Adipose tissue (tissue), 3 donors: ENCODE measurements around the gene NLRP6. TPM values are rescaled to one million over a fixed set of nuclear protein-coding genes. Genes with fewer than 3 reads are reported as not detected.

ENCODE experiments used
- H3K27ac ChIP-seq: one replicate; pipeline ENCODE4 v1.5.1; 2013; ENCODE audit warnings: low read depth, low read length
- WGBS, 3 donors: extraction: QIAGEN DNeasy Blood & Tissue Kit; methylation state at CpG; one replicate each; pipeline ENCODE4 v1.1.7; 2013; 5-methylcytosine and 5-hydroxymethylcytosine counted together
- polyA plus RNA-seq, 3 donors: library from polyadenylated mRNA; stranded (reverse); fragments of 200-250 nt; gene quantifications; one replicate each; pipeline ENCODE4 v1.2.3, GENCODE V29; 2013
- donor health status: healthy with polysubstance abuse.
- donor health status: Bipolar disorder and iron deficiency.
- donor health status: healthy.

Gene NLRP6
- polyA plus RNA-seq, 3 donors: 0.22 to 0.54 (median 0.43) TPM

DNA sequence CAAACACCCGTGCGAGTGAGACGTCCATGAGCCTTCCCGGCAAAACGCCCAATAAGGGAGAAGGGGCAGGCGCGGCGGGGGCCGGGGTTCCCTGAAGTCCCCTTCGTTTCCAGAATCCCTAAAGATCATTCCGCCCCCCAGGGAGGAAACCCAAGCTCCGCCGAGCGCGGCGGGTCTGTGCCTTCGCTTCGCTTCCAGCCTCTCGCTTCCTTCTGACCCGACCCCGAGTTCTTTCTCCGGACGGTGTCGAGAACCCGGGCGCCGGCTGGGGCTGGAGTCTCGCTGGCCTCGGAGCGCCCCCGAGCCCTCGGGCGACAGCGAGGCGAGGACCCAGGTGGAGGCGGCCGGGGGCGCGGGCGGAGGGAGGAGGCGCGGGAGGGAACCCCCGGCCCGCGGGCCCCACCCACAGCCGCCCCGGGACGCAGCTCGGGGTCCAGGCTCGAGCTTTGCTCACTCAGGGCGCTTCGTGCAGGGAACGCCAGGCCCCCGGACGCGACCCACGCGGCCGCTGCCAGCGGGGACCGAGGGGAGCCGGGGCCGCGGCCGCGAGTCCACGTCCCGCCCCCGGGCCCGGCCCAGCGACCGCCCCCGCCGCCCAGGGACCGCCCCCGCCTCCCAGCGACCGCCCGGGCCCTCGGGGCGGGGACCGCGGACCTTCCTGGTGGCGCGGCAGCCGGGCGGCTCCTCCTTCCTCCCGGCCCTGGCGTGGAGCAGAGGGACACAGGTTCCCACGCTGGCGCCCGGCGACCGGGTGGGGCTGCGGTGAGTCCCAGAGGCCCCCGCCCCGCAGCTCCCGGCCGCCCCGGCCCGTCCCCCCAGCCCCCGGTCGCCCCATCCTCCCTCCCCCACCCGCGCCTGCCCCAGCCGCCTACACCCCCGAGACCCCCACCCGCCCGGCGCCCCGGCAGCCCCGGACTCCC is 10.5 kb downstream of the NLRP6 start, which contains the start of gene PGGHG:
PGGHG (plus strand) TSS at position 649 of the 920 bp plus-strand sequence. CDS start 691 bp downstream, outside the sequence.
- 0 to 1% (median 1%) methylated on average over 57 to 104 of the region's 112 CpGs for WGBS, 3 donors

DNA sequence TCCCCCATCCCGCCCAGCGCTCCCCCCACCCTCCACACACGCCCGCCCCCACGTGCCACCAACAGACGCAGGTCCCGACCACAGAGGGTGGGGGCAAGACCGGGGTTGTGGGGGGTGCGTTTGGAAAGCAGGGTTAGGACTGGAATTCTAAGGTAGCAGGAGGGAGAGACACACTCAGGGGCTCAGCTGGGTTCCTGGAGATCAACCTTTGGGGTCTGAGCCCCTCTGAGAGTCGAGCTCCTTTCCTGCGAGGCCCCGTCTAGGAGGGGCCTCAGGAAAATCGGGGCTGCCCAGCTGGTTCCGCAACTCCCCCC is 11.1 kb downstream of the NLRP6 start:
- WGBS, 3 donors: 15 to 25% (median 19%) methylated on average over 12 to 14 of the region's 14 CpGs
- no peak overlapping the region for H3K27ac ChIP-seq

More for the DNA sequence above, 10.5 kb downstream of the NLRP6 start, which contains the start of gene PGGHG:
- H3K27ac ChIP-seq: no peak within 1 kb of the TSS

DNA sequence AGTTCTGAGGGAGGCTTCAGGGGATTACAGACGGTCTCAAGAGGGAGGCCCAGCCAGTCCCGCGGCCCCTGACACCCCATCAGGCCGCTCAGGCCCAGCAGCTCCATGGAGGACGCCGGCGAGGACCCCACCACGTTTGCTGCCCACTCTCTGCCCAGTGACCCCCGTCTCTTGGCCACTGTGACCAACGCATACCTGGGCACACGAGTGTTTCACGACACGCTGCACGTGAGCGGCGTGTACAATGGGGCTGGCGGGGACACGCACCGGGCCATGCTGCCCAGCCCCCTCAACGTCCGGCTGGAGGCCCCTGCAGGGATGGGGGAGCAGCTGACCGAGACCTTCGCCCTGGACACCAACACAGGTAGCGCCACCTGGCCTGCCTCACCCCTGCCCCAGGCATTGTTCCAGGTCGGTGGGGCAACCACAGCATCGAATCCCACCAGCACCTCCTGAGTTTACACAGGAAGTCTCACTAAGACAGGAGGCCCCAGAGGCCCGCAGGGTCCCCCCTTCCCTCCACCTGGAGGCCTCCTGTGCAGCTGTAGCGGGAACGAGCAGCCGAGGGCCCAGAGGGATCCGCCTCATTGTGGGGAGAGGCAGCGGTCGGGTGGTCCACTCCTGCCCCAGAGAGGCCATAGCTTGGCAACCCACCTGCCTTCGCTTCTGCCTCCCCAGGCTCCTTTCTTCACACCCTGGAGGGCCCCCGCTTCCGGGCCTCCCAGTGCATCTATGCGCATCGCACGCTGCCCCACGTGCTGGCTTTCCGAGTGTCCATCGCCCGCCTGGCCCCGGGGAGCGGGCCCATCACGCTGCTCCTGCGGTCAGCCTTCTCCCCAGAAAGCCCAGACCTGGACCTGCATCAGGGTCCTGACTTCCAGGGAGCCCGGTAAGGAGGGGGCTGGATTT is 11.8 kb downstream of the NLRP6 start:
- WGBS, 3 donors: 84 to 90% (median 87%) methylated on average over 47 to 48 of the region's 48 CpGs
- no peak overlapping the region for H3K27ac ChIP-seq

DNA sequence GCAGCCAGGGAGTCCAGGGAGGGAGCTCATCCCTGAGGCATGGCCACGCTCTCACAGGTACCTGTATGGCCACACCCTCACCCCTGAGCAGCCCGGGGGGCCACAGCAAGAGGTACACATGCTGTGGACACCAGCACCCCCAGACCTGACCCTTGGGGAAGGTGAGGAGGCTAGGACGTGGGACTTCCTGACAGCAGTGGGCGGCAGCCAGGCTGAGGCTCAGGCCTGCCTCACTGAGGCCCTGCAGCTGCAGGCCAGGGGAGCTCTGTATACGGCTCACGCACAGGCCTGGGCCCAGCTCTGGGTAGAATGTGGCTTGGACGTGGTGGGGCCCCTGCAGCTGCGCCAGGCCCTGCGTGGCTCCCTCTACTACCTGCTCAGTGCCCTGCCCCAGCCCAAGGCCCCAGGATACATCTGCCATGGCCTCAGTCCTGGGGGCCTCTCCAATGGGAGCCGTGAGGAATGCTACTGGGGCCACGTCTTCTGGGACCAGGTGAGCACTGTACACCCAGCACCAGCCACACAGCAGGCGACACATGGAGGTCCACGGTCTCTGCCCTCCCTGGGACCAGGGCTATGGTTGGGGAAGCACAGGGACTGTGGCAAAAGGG is 12.5 kb downstream of the NLRP6 start:
- H3K27ac ChIP-seq: no peak overlapping the region
- WGBS, 3 donors: 90 to 91% (median 91%) methylated on average over 13 of the region's 13 CpGs

DNA sequence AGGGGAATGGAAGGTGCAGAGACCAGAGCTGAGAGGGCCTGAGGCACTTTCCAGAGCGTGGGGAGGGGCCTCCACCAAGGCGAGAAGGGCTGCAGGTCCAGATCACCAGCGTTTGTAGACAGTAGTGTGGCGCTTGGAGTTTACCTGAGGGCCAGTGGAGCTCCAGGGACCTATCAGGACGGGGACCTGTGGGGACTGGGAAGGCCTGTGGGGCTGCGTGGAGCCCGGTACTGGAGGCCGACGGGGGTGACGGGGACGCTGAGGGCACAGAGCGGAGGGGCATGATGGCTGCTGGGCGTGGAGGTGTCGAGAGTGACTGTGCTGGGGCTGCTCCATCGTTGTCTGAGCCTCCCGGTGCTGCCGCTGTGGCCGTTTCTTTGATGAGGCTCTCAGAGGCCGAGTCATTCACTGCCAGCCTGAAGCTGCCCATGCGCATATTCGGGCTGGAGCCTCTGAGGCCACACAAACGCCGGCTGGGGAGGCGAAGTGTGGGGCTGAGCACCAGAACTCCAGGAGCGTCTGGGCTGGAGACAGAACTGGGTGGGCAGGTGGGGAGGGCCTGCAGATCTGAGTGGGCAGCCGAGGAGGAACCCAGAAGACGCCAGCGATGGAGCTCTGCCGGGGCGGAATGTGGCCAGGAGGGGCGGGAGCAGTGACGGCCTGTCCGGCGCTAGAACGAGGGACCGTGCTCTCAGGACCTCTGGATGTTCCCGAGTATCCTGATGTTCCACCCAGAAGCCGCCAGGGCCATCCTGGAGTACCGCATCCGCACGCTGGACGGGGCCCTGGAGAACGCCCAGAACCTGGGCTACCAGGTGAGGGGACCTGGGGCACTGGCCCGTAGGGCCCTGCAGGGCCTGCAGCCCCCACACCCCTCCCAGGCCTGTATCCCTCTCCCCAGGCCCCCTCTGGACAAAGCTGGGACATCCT is 13.3 kb downstream of the NLRP6 start:
- 89 to 94% (median 91%) methylated on average over 39 to 44 of the region's 44 CpGs for WGBS, 3 donors
- H3K27ac ChIP-seq: no peak overlapping the region

DNA sequence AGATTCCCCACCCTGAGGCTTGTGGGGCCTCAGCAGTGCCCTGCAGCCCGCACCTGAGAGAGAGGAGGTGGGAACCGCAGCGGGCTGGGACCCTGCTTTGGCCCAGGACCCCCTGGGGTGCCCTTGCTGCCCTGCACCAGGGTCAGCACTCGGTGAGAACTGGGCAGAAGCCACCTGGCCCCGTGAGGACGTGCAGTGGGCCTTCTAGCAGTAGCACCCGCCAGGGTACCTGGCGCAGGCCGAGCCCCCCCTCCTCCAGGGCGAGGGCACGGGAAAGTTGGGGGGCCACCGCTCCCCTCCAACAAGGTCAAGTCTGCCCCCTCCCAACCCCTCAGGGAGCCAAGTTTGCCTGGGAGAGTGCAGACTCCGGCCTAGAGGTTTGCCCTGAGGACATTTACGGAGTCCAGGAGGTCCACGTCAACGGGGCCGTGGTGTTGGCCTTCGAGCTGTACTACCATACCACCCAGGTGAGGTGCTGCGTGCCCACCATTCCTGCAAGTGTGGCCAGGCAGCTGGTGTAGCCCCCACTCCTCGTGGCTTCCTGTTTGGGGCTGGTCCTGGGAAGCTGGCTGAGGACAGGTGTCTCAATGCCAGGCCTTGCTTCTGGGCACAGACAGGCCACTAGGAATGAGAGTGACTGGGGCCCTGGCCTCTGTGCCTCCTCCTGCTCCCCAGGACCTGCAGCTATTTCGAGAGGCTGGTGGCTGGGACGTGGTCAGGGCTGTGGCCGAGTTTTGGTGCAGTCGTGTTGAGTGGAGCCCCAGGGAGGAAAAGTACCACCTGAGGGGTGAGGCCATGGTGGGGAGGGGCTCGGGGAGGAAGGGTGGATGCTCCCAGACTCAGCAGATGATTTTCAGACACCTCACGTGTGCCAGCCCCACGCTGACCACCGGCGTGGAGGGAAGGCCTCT is 14.3 kb downstream of the NLRP6 start:
- H3K27ac ChIP-seq: no peak overlapping the region
- WGBS, 3 donors: 91 to 94% (median 92%) methylated on average over 27 to 29 of the region's 29 CpGs

DNA sequence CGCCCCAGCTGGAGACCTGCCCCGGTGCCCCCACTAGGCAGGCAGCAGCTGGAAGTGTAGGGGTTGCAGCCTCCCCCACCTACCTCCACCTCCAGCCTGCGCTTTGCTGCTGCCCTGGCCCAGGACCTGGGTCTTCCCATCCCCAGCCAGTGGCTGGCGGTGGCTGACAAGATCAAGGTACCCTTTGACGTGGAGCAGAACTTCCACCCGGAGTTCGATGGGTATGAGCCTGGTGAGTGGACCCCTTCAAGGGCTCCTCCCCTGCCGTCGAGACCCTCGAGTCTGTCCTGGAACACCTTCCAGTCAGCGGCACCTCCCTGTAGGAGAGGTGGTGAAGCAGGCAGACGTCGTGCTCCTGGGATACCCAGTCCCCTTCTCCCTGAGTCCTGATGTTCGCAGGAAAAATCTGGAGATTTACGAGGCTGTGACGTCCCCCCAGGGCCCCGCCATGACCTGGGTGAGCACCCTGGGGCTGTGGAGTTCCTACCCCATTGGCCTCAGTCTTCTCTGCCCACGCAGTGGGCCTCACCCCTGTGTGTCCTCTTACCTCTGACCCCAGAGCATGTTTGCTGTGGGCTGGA is 15.2 kb downstream of the NLRP6 start:
- no peak overlapping the region for H3K27ac ChIP-seq
- WGBS, 3 donors: 88 to 92% (median 92%) methylated on average over 18 of the region's 18 CpGs

DNA sequence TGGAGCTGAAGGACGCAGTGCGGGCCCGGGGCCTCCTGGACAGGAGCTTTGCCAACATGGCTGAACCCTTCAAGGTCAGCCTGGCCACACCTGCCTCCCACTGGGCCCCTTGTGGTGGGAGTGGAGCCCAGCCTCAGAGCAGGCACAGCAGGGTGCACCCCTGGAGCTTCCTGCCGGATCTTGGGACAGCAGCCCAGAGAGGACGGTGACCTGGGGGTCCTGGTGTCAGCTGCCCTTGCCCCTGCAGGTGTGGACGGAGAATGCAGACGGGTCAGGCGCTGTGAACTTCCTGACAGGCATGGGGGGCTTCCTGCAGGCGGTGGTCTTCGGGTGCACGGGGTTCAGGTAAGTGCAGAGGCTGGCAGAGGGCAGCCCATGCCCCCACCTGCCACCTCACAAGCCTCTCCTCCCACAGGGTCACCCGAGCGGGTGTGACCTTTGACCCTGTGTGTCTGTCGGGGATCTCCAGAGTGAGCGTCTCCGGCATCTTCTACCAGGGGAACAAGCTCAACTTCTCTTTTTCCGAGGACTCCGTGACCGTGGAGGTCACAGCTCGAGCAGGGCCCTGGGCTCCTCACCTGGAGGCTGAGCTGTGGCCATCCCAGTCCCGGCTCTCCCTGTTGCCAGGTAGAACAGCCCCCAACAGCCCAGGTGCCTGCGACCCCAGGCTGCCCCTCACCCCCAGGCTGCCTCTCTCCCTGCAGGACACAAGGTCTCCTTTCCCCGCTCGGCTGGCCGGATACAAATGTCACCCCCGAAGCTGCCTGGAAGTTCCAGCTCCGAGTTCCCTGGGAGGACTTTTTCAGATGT is 15.8 kb downstream of the NLRP6 start:
- no peak overlapping the region for H3K27ac ChIP-seq
- whole genome bisulfite sequencing, 3 donors: 88 to 92% (median 91%) methylated on average over 24 to 27 of the region's 27 CpGs

DNA sequence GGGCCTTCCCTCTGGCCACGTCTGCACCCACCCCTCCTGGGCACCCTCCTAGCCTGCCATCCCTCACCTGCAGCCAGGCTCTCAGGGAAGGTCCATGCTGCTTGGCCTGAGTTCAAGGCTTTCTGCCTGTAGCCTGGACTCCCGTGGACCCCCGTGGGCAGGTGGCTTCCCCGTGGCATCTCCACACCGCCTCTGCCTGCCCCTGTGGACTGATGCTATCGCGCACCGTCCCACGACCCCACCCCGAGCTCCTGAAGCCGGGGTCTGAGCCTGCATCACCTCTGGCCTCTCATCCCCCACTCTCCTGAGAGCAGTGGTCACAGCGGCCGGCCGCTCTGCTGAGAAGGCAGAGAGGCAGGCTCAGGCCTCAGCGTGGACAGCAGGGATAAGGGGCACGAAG is 16.6 kb downstream of the NLRP6 start:
- no peak overlapping the region for H3K27ac ChIP-seq
- 90 to 92% (median 91%) methylated on average over 16 of the region's 16 CpGs for WGBS, 3 donors

DNA sequence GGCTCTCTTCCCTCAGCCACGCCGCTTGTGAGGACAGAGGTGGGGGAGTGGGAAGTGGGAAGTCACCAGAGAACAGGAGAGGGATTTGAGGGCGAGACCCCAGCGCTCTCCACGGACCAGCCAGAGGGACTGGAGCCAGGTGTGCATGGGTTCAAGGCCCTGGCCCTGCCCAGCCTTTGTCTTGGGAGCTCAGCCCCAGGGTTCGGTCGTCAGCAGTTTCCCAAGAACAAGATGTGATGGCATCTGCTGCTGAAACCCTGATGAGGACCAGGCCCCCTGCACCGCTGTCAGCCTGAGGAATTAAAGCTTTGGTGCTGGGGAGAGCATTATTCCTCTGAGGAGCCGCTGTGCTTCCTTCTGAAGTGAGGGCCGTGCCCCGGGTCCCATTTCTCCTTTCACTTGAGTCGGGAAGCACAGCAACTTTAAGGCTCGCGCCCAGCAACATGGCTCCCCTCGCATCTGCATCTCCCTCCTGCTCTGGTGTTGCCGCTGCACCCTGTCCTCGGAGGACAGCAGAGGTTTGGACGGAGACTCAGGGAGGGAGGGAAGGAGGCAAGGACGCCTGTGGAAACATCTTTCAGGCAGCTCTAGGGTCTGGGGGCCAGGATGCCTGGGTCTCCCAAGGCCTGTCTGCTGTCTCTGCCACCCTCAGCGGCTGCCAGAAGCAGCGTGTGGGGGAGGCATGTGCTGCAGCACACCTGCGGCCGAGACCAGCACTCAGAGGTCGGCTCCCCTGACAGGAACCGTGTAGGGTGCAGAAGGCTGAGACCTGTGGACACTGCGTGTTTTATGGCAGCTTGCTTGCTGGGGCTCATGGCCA is 17.4 kb downstream of the NLRP6 start:
- H3K27ac ChIP-seq: no peak overlapping the region
- 76 to 80% (median 79%) methylated on average over 25 to 26 of the region's 26 CpGs for WGBS, 3 donors

DNA sequence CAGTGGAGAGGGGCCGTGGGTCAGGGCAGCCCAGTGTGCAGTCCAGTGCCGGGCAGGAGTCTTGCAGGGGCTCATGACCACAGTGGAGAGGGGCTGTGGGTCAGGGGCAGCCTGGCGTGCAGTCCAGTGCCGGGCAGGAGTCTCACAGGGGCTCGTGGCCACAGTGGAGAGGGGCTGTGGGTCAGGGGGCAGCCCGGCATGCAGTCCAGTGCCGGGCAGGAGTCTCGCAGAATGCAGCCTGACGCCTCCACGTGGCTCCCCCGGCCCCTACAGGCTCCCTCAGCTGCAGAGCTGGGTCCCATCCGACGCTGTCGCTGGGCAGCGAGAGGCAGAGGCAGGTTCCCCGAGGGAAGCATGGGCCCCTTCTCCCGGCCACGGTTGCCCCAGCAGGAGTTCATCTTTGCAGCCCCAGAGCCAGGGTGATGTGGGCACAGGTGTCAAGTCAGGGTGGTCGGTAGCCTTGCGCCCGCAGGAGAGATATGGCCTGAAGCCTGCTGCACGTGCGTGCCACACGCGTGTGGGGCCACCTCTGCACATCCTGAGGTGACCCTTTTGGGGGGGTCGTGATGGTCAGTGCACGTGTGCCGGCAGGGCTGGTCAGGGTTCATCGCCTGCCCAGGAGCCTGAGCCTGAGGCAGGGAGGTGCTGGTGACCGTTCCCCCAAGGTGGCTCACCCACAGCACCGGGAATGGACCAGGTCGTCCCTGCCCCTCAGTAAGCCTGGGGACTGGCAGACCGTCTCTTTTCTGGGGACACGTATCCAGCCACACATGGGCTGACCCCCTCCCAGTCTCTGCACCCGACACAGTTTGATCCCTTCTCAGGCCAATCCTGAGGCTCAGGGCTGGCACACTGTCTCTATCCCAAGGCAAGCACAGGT is 18.2 kb downstream of the NLRP6 start:
- no peak overlapping the region for H3K27ac ChIP-seq
- 70 to 83% (median 79%) methylated on average over 34 to 35 of the region's 35 CpGs for WGBS, 3 donors

DNA sequence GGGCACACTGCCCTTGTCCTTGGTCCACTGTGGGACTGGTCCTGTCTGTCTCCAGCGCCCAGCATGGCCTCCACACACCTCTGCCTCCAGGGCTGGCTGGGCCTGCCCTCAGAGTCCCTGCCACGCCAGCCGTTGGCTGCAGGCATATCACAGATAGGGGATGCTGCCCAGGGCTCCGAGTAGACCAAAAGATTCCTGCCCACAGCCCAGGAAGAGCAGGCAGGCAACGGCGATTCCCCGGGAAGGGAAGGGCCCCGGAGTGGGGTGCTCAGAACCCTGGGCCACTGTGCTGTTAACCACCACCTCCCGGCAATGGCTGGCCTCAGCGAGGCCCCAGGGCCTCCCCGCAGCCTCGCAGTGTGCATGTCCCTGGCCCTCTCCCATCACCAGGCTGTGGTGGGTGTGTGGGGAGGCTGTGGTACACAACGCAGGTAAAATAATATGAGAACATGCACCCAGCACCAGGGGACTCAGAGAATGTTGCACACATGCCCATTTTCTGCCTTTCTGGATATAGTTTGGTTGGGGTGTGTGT is 18.9 kb downstream of the NLRP6 start:
- no peak overlapping the region for H3K27ac ChIP-seq
- WGBS, 3 donors: 59 to 63% (median 63%) methylated on average over 9 to 13 of the region's 13 CpGs

DNA sequence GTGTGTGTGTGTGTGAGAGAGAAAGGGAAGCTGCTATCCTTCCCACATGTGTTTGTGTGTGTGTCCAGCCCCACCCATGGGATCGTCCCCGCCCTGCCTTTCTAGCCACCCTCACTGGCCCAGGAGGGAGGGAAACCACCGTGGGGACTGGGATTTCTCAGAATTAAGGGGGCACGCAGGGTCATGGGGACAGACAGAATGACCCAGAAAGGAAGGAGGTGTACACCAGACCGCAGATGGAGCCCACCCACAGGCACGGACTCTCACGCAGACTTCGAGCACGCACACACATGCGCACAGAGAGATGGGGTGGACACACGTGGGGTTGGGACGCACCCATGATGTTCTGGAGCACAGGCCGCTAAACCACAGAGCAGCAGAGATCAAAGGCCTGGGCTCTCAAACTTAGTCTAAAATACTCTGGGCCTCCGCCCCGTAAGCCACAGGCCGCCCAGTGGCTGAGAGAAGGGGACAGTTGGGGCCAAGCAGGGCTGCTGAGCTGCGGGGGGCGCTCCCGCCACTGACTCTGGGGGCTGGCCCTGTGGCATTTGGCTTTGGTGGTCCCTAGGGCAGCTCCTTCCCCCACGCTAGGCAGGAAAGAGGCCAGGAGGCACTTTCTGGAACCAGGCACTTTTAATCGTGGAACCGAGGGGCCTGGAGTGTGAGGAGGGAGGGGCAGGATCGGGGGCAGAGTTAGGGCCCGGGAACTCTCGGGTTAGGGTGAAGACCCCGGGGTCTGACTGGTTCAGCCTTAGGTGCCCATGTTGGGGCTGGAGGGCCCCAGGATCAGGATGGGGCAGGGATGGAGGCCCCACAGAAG is 19.6 kb downstream of the NLRP6 start:
- WGBS, 3 donors: 47 to 63% (median 47%) methylated on average over 26 of the region's 26 CpGs

More for the DNA sequence above, 19.6 kb downstream of the NLRP6 start:
- H3K27ac ChIP-seq: no peak overlapping the region
